ENCODE data around the gene ZNF254.
"Not testable (repeated sequence)": the region's sequence is repeated elsewhere in the genome, so short reads cannot be mapped to it uniquely, and the experiment has no call there.

ZNF254 gene

DNA sequence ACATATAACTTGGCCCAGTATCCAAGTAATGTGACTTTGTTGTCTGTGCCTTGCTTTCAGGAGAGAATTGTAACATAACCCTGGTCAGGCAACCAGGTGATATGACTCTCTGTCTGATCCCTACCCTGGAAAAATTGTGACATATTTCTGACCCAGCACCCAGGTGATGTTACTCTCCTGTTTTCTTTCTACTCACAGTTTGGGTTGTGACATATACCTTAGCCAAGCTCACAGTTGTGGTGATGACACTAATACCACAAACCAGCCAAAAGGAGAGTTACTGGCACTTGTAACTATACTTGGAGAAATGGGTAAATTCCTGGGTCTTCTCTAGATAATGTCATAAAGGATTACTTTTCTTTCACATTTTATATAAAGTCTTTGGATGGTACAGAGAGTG lies 14.3 kb upstream of the ZNF254 start:
- DNase-seq (ENCODE audit: extremely low read depth, low read depth) = no peak
- TF ChIP-seq, protein P1, sequence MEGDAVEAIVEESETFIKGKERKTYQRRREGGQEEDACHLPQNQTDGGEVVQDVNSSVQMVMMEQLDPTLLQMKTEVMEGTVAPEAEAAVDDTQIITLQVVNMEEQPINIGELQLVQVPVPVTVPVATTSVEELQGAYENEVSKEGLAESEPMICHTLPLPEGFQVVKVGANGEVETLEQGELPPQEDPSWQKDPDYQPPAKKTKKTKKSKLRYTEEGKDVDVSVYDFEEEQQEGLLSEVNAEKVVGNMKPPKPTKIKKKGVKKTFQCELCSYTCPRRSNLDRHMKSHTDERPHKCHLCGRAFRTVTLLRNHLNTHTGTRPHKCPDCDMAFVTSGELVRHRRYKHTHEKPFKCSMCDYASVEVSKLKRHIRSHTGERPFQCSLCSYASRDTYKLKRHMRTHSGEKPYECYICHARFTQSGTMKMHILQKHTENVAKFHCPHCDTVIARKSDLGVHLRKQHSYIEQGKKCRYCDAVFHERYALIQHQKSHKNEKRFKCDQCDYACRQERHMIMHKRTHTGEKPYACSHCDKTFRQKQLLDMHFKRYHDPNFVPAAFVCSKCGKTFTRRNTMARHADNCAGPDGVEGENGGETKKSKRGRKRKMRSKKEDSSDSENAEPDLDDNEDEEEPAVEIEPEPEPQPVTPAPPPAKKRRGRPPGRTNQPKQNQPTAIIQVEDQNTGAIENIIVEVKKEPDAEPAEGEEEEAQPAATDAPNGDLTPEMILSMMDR (IDR thresholded peaks at IDR 0.05; ENCODE audit: low read depth, low read length) = no peak

- TF ChIP-seq, protein P1 (IDR thresholded peaks at IDR 0.05; ENCODE audit: low read depth, low read length) = no peak
- no peak for DNase-seq (ENCODE audit: extremely low read depth, low read depth)
Observed at GRCh38 chr19:24073807-24074206, 13.2 kb upstream of the ZNF254 start.

DNA sequence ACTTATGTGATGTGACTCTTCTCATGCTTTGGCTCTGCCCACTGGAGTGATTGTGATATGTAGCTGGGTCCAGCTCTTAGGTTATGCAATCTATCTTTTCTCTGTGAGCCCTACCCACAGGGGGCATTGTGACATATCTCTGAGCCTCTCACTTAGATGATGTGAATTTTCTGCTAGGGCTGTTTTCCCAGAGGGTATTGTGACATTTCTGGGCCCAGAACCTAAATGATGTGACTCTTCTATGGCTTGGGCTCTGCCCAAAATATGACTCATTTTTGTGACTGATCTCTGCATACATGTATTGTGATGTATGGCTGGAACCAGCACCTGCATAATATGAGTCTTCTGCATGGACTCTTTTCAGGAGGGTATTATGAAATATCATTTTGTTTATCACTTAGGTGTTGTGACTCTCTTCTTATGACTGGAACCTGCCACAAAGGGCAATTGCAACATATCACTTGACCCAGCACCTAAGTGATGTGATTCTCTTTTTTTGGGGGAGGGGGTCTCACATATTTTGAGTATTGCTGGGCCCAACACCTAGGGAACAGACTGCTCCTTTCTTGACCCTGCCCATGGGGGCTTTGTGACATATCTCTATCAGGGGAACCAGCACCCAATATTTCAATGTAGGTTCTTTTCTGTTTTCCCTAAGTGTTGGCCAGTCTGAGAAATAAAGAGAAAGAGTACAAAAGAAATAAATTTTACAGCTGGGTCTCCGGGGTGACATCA lies 12.1 kb upstream of the ZNF254 start:
- DNase-seq (ENCODE audit: extremely low read depth, low read depth) = no peak
- TF ChIP-seq, protein P1 (IDR thresholded peaks at IDR 0.05; ENCODE audit: low read depth, low read length) = no peak

GRCh38 chr19:24075530-24075929 lies 11.5 kb upstream of the ZNF254 start:
- not testable (repeated sequence) for DNase-seq (ENCODE audit: extremely low read depth, low read depth)

- TF ChIP-seq, protein P1 (IDR thresholded peaks at IDR 0.05; ENCODE audit: low read depth, low read length) = no peak
Observed at GRCh38 chr19:24078680-24079079, 8.3 kb upstream of the ZNF254 start.

GRCh38 chr19:24081056-24081455 lies 5.9 kb upstream of the ZNF254 start:
- DNase-seq (ENCODE audit: extremely low read depth, low read depth) = no peak
- TF ChIP-seq, protein P1 (IDR thresholded peaks at IDR 0.05; ENCODE audit: low read depth, low read length) = no peak

More at GRCh38 chr19:24078680-24079079, 8.3 kb upstream of the ZNF254 start:
- DNase-seq (ENCODE audit: extremely low read depth, low read depth) = no peak

- DNase-seq (ENCODE audit: extremely low read depth, low read depth) = no peak
- TF ChIP-seq, protein P1 (IDR thresholded peaks at IDR 0.05; ENCODE audit: low read depth, low read length) = no peak
Observed at GRCh38 chr19:24098359-24098758, 11.4 kb downstream of the ZNF254 start.

GRCh38 chr19:24099829-24100228 lies 12.8 kb downstream of the ZNF254 start:
- DNase-seq (ENCODE audit: extremely low read depth, low read depth) = no peak
- TF ChIP-seq, protein P1 (IDR thresholded peaks at IDR 0.05; ENCODE audit: low read depth, low read length) = no peak

GRCh38 chr19:24100597-24100996 lies 13.6 kb downstream of the ZNF254 start:
- not testable (repeated sequence) for DNase-seq (ENCODE audit: extremely low read depth, low read depth)

Measured in AG09319 (cell line).